Stimulated activated CD4-positive, alpha-beta T cell treated with anti-CD3 and anti-CD28 coated beads, Interleukin-15, amount 100 ng/mL, for 24 hours (primary cell): ENCODE results near the gene NR2C2.

Experiments
- DNase-seq: peaks from one replicate; pipeline ENCODE4 v3.0.0-alpha.2; 2020

Gene NR2C2

DNA sequence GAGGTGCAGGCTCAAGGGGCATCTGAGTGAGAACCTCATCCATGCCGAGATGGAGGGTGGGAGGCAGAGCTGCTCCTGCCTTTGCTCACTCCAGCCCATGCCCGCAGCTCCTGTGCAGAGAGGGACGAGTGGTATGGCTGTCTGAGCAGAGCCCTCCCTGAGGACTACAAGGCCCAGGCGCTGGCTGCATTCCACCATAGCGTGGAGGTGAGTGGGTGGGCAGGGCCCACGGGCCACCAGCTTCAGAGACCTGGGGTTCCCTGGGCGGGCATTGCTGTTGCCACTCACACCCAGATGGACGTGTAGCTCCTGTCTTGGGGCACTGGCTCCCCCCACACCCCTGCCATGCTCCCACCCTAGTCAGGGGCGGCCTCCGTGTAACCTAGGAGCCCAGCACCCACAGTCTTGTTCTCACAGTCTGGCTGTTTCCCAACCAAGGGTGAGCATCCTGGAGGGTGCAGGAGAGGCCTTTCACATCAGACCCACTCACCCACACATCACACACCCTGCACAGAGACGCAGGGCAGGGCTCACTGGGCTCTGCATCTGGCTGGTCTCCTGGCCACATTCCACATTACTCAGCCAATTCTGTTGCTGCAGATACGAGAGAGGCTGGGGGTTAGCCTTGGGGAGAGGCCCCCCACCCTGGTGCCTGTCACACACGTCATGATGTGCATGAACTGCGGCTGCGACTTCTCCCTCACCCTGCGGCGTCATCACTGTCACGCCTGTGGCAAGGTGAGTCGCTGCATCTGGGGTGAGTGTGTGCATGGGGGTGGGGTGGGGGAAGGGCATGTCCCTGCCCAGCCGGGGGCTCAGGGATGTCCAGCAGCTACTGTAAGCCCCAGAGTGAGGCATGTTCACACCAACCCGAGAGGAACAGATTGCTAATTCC, 25.3 kb upstream of the NR2C2 start:
- DNase-seq = no peak

GRCh38 chr3:14922863-14923262, 24.5 kb upstream of the NR2C2 start:
- DNase-seq = no peak

DNA sequence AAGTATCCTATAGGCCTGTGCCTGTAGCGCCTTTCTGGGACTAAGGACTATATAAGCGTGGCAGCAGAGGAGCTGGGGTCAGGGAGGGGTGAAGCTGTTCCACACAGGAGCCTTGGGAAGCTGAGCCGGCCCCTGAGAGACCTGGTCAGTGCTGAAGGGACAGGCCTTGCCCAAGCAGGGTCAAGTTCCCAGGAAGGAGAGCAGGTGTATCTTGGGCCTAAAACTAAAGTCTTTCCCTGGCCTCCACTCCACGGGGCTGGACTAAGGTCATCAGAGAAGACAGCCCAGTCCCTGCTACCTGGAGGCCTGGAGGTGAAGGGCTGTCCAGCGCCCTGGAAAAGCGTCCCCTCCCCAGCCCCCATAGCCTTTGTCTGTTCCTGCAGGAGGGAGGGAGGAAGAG, 23.9 kb upstream of the NR2C2 start:
- no peak for DNase-seq

DNA sequence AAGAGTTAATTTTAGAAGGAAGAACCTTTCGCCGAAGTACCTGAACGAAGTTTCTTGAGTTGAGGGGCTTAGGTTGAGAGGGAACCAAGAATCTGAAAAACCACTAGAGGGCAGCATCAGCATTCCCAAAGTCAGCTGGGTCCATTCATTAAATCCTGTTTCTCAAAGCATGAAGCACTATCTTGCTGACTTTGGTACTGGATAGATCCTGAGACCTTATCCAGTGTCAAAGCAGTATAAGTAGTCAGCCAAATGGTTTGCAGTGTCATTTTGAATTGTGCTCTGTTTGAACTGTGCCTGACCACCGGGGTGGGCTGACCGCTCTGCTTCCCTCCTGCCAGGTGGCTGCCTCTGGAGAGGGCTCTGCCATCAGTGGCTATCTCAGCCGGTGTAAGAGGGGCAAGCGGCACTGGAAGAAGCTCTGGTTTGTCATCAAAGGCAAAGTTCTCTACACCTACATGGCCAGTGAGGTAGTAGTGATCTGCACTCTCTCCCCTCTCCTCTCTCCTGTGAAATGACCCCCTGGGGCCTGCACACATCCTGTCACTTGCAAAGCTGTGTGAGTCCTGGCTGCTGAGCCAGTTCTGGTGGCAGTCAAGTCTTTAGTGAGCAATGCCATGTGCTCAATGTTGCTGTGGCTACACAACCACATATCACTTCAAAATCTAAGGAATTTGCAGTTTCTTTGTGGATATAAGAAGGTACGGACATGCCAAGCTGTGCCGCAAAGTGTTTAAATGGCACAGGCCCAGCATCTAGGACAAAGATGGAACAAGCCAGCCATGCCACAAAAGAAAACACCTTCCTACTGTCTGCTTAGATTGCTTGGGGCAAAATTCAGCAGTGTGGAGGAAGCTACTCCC, 21.4 kb upstream of the NR2C2 start:
- peak; percentile 18 for DNase-seq

- DNase-seq = no peak
These were observed 20.8 kb upstream of the NR2C2 start for GRCh38 chr3:14926592-14926991.

GRCh38 chr3:14927308-14927707, 20.1 kb upstream of the NR2C2 start:
- DNase-seq = no peak

DNA sequence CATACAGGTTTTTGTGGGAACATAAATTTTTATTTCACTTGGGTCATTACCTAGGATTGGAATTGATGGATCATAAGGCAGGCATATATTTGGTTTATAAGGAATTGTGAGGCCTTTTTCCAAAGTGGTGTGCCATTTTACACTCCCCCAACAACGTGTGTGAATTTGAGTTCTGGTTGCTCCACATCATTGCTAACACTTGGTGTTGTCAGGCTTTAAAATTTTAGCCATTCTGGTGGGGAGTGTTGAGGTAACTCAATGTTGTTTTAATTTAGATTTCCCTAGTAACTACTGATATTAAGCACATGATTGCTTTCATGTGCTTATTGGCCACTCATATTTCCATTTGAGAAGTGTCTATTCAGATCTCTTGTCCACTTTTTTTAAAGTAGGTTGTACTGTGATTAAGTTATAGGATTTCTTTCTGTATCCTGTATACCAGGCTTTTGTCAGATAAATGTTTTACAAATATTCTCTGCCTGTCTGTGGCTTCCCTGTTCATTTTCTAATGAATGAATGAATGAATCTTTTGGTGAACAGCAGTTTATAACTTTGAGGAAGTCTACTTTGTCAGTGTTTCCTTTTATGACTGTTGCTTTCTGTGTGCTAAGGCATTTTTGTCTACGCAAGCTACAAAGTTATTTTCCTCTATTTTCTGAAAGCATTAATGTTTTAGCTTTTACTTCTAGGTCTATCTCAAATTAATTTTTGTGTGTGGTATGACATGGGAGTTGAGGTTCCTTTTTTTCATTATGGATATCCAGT, 17.9 kb upstream of the NR2C2 start:
- no peak for DNase-seq

DNA sequence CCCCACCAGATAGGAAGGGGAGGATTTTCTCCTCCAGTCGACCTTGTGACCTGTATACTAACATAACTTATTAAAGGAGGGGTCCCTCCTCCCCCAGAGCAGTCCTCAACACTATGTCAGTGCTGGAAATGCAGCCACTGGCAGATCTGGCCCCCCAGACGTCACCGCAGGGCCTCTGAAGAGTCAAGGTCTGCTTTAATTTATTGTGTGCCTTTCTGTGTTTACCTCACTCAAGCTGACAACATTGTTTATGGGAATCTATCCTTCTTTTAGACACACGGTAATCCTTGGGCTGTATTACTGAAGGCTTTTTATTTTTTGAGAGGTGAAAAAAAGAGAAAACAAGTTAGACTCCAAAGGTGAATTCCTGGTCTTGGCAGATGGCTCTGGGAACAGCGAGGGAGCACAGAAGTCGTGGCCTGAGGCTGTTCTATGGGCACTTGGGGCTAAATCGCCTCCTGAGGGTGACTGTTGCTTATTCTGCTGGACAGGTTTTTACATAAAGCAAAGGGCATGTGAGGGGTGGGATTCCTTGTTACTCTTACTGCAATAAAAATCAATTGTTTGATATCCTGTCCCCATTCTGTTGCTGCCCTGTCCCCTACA, 13.5 kb upstream of the NR2C2 start:
- no peak for DNase-seq

DNA sequence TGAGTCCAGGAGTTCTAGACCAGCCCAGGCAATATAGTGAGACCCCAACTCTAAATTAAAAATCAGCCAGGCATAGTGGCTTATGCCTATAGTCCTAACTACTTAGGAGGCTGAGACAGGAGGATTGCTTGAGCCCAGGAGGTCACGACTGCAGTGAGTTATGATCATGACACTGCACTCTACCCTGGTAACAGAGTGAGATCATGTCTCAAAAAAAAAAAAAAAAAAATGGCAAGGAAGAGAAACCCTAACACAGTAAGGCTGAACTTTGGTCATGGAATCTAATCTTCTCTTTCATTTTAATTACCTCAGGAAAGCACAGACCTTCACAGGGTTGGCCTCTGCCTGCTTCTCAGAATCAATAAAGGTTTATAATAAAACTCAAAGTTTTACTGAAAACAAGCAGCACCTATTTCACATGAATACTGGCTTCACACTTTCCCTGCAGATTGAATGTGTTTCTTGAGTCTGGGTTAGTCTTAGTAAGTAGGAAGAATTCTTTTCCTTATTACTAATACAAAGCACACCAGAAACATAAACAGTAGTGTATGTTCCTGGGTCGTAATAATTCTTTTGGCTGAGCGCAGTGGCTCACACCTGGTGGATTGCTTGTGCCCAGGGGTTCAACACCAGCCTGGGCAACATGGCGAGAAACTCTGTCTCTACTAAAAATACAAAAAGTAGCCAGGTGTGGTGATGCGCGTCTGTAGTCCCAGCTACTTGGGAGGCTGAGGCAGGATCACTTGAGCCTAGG, 11.6 kb upstream of the NR2C2 start:
- no peak for DNase-seq

GRCh38 chr3:14938954-14939353, 8.4 kb upstream of the NR2C2 start:
- DNase-seq = no peak

- DNase-seq = no peak
These were observed 5.5 kb upstream of the NR2C2 start for GRCh38 chr3:14941871-14942270.

GRCh38 chr3:14943042-14943441, 4.3 kb upstream of the NR2C2 start:
- no peak for DNase-seq

DNA sequence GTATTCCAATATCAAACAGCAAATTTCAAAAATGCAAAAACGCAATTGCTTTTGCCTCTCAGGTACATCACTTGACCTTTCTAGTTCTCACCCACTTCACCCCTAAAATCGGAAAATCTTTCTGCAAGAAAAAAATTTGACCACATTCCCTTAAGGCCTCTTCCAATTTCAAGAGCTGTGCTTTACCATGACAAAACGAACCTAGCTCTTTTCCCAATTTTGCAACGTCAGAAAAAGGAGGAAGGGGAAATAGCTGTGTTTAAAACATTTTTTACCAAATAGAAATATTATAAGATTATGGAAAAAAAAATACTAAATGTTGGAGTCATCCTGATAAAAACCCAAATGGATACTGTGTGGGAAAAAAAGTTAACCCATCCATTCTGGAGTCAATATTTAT, 1.1 kb upstream of the NR2C2 start:
- DNase-seq = no peak

DNA sequence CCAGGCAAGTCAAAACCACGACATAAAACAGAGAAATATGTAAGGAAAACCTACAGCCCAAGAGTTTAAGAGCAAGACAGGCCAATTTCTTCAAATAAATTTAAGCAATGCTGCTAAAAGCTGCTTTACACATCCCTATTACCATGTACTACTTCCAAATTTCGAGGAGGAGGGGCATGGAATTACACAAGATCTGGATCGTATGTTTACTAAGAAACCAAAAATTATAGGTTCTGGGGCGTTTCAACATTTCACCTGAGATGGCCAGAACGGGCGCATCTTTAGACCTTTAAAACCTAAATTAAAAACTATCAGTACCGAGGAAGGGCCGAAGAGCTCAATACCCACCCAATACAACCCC, 664 bp upstream of the NR2C2 start:
- no peak for DNase-seq

GRCh38 chr3:14947886-14948608, 664 bp downstream of the NR2C2 start:
- peak; percentile 96 for DNase-seq

DNA sequence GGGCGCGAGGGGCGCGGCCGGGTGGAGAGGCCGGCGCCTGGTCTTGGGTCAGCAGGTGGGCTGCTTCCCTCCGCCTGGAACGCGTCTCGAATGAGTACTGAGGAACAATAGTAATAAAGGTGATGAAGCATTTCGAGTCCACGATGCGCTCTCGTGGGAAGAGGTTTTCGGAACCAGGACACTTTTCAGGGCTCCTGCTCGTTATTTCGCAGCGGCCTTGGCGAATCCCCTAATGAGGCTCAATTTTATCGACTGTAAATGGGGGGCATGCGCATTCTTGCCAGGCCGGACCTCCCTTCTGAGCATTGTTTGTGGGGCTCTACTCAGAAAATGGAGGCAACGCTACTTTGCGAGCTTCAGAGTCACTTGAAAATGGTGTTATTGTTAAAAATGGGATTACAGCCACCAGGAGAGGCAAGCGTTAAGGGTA, 1.2 kb downstream of the NR2C2 start:
- DNase-seq = no peak

GRCh38 chr3:14949126-14949525, 1.7 kb downstream of the NR2C2 start:
- DNase-seq = no peak

GRCh38 chr3:14950274-14950673, 2.9 kb downstream of the NR2C2 start:
- DNase-seq = no peak

DNA sequence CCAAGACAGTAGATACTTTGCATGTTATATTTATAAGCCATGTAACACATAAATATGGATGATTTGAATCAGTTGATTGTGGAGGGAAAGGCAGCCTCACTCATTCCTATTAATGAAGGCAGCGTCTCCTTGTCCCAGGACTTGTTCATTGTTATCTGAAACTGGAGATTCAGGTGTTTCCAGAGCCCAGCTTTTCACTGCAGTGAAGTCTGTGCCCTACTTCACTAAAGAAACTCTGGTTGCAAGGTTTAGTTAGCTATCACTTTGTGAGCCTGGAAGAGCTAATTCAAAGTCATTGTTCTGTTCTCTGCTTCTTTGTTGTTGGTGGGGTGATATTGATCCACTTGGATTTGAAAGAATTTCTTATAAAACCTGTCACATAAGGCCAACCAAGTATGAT, 9.8 kb downstream of the NR2C2 start:
- no peak for DNase-seq

DNA sequence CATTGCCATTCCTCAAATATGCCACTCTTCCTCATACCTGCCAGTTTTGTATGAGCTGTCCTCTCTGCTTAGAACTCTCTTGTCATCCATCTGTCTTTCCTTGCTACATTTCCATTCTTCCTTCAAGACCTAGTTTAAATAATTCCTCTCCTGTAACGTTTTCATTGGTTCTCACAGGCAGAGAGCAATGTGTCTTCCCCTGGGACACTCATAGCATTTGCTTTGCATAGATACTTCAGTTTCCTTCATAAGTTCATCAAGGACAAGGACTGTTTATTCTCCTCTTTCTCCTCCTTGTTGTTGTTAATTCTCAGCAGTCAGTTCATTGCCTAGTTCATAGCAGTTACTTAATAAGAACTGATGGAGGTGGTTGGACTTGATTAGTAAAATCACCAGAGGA, 10.5 kb downstream of the NR2C2 start:
- no peak for DNase-seq

- no peak for DNase-seq
These were observed 12.1 kb downstream of the NR2C2 start for GRCh38 chr3:14959359-14959943.
